Measurements from ENCODE around the gene HPSE2. TPM values are rescaled to one million over a fixed set of nuclear protein-coding genes. Genes with fewer than 3 reads are reported as not detected.

Gene HPSE2
- total and polyA plus RNA-seq, 7 donors = under 0.01 to 11.8 (median 4.8) TPM

DNA sequence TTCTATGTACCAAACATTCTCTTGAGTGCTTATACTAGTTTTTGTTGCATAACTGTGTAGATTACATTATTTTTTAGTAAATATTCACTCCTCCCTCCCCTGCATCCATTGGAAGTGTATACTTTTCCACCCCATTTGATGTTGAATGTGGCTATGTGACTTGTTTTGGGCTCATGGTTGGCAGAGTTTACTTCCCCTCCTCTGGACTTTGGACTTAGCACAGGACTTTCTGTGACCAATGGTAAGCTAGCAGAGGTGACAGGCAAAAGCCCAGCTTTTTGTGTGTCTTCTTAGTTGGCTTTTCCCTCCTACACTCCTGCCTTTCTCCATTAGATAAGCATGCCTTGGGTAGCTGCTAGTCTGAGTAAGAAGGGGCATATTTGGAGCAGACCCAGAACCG, 353.9 kb downstream of the HPSE2 start:
- 71 to 90% methylated on average over 1 of the region's 1 CpG for WGBS, 2 donors

GRCh38 chr10:98880971-98881370, 354.7 kb downstream of the HPSE2 start:
- intact Hi-C loops (cut with DNase I) = no loop called here
- no peak for TF ChIP-seq EP300 (IDR thresholded peaks at IDR 0.05)
- TF ChIP-seq, protein P1, sequence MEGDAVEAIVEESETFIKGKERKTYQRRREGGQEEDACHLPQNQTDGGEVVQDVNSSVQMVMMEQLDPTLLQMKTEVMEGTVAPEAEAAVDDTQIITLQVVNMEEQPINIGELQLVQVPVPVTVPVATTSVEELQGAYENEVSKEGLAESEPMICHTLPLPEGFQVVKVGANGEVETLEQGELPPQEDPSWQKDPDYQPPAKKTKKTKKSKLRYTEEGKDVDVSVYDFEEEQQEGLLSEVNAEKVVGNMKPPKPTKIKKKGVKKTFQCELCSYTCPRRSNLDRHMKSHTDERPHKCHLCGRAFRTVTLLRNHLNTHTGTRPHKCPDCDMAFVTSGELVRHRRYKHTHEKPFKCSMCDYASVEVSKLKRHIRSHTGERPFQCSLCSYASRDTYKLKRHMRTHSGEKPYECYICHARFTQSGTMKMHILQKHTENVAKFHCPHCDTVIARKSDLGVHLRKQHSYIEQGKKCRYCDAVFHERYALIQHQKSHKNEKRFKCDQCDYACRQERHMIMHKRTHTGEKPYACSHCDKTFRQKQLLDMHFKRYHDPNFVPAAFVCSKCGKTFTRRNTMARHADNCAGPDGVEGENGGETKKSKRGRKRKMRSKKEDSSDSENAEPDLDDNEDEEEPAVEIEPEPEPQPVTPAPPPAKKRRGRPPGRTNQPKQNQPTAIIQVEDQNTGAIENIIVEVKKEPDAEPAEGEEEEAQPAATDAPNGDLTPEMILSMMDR (IDR thresholded peaks at IDR 0.05) = no peak
- TF ChIP-seq POLR2AphosphoS5 (IDR thresholded peaks at IDR 0.05) = no peak
- no peak for TF ChIP-seq POLR2A (IDR thresholded peaks at IDR 0.05)
- DNase-seq = no peak
- H3K4me1 ChIP-seq = peaks cover 0 to 17% (median 10%) of the 10 kb centered on the region in 4 donors
- H3K36me3 ChIP-seq = no peaks in the 10 kb centered on the region
- no peak overlapping the region for H3K27ac ChIP-seq
- no peaks in the 10 kb centered on the region for H3K9me3 ChIP-seq
- 60 to 65% methylated on average over 2 of the region's 2 CpGs for WGBS, 2 donors
- H3K4me3 ChIP-seq = no peak overlapping the region
- H3K27me3 ChIP-seq = no peaks in the 10 kb centered on the region

More for the DNA sequence above, 353.9 kb downstream of the HPSE2 start:
- Histone ChIP-seq H3K27ac (no peak overlapping the region), H3K36me3 (no peaks in the 10 kb centered on the region), H3K4me1 (peaks cover 0 to 17% (median 10%) of the 10 kb centered on the region in 4 donors), H3K27me3 (no peaks in the 10 kb centered on the region), H3K4me3 (no peak overlapping the region), H3K9me3 (no peaks in the 10 kb centered on the region)
- intact Hi-C loops (cut with DNase I) = no loop called here
- no peak for TF ChIP-seq POLR2AphosphoS5 (IDR thresholded peaks at IDR 0.05)
- TF ChIP-seq EP300 (IDR thresholded peaks at IDR 0.05) = no peak
- TF ChIP-seq POLR2A (IDR thresholded peaks at IDR 0.05) = no peak
- TF ChIP-seq, protein P1 (IDR thresholded peaks at IDR 0.05) = no peak
- DNase-seq = no peak

DNA sequence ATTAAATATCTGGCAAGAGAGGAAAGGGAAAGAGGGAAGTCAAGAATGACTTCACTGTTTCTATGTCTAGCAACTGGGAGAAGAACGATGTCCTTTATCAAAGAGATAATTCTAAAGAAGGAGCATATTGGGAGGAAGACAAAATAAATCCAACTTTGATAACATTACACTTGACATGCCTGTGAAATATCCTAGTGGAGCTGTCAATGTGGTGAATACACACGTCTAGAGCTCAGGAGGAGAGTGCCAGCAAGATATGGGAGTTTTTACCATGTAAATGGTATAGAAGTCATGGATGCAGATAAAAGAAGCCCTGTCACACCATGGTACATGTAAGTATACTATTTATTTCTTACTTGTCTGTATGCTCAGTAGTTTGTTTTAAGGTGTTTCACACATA, 356.7 kb downstream of the HPSE2 start:
- no peak for DNase-seq
- Histone ChIP-seq H3K4me1 (peaks cover 0 to 17% (median 10%) of the 10 kb centered on the region in 4 donors), H3K4me3 (no peak overlapping the region), H3K27ac (no peak overlapping the region), H3K27me3 (no peaks in the 10 kb centered on the region), H3K9me3 (no peaks in the 10 kb centered on the region), H3K36me3 (no peaks in the 10 kb centered on the region)
- TF ChIP-seq POLR2AphosphoS5 (IDR thresholded peaks at IDR 0.05) (no peak), POLR2A (IDR thresholded peaks at IDR 0.05) (no peak), EP300 (IDR thresholded peaks at IDR 0.05) (no peak)
- TF ChIP-seq, protein P1 (IDR thresholded peaks at IDR 0.05) = no peak
- WGBS, 2 donors = 66 to 68% methylated on average over 2 of the region's 2 CpGs
- intact Hi-C loops (cut with DNase I) = no loop called here

DNA sequence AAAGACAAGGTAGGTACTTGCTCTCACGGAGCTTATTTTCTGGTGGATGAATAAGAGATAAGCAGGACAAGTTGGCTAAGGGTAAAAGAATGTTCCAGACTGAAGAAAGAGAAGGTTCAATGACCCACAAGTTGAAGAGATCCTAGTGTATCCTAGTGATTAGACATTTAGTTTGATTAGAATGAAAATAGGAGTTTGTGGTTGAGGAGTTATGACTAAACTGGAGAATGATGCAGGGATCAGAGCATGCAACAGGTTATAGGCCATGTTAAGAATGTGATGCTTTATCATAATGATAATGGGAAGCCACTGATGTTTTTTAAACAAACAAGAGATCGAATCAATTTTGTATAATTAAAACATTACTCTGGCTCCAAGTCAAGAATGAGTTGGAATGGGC, 357.2 kb downstream of the HPSE2 start:
- H3K27ac ChIP-seq = no peak overlapping the region
- H3K4me3 ChIP-seq = no peak overlapping the region
- WGBS, 2 donors = 56 to 71% methylated on average over 2 of the region's 2 CpGs
- no peaks in the 10 kb centered on the region for H3K9me3 ChIP-seq
- no peak for DNase-seq
- no peaks in the 10 kb centered on the region for H3K36me3 ChIP-seq
- TF ChIP-seq, protein P1 (IDR thresholded peaks at IDR 0.05) = no peak
- TF ChIP-seq POLR2AphosphoS5 (IDR thresholded peaks at IDR 0.05) (no peak), POLR2A (IDR thresholded peaks at IDR 0.05) (no peak), EP300 (IDR thresholded peaks at IDR 0.05) (no peak)
- intact Hi-C loops (cut with DNase I) = no loop called here
- H3K27me3 ChIP-seq = no peaks in the 10 kb centered on the region
- H3K4me1 ChIP-seq = peaks cover 0 to 17% (median 10%) of the 10 kb centered on the region in 4 donors

GRCh38 chr10:98861962-98862361, 373.7 kb downstream of the HPSE2 start:
- Histone ChIP-seq H3K4me3 (no peak overlapping the region), H3K27me3 (no peaks in the 10 kb centered on the region), H3K36me3 (no peaks in the 10 kb centered on the region), H3K4me1 (no peaks in the 10 kb centered on the region), H3K9me3 (no peaks in the 10 kb centered on the region), H3K27ac (no peak overlapping the region)
- no peak for DNase-seq
- no peak for TF ChIP-seq POLR2AphosphoS5 (IDR thresholded peaks at IDR 0.05)
- no peak for TF ChIP-seq EP300 (IDR thresholded peaks at IDR 0.05)
- TF ChIP-seq, protein P1 (IDR thresholded peaks at IDR 0.05) = no peak
- no peak for TF ChIP-seq POLR2A (IDR thresholded peaks at IDR 0.05)
- WGBS, 2 donors = 94 to 97% methylated on average over 2 of the region's 2 CpGs
- intact Hi-C loops (cut with DNase I) = no loop called here

Measured in sigmoid colon (tissue), 7 donors.